HG03565 (cell line): ENCODE measurements around the gene LEMD1.

Experiments used
- ATAC-seq: cut with Tn5 transposase; IDR thresholded peaks from one replicate; pipeline ENCODE4 v1.9.1; 2021; ENCODE audit warnings: mild to moderate bottlenecking, moderate library complexity; ENCODE audit not compliant: unreplicated experiment

LEMD1 gene, protein sequence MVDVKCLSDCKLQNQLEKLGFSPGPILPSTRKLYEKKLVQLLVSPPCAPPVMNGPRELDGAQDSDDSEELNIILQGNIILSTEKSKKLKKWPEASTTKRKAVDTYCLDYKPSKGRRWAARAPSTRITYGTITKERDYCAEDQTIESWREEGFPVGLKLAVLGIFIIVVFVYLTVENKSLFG

DNA sequence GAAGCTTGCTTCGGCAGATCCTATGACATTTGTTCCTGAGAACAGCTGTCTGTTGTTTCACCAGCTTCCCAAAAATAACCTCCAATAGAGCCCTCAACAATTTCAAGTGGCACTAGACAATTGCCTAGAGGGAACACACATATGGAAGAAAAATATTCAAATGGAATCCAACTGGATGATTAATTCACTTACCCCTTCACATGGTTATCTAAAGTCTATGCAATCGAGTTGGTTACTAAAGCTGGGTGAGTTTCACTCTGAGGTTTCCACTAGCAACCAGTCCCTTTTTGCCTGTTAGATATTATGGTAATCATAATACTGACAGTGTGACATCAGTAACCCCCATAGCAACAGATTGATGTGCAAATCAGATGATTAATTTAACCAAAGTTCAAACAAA lies at the start of gene LEMD1:
TSS of gene LEMD1 (minus strand) at position 259 of the 400 bp plus-strand sequence. CDS start 1,520 bp downstream, outside the sequence.
- ATAC-seq: no peak

DNA sequence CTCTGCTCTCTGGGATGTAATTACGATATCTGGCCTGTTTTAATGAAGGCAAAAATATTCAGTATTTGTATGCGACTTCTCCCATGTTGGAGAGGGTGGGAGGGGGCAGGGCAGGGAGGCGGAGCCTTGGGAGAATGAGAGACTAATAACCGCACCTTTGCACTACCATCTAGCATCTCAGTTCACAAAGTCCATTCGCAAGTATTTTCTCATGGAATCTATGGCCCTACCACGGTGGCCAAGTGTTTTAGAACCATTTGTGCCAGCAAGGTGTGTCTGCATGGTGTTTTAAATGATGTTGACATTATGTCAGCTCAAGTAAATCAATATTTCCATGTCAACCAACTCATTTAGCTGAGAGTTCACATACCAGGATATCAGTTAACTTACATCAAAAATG lies 48.3 kb upstream of the LEMD1 start:
- ATAC-seq: no peak

DNA sequence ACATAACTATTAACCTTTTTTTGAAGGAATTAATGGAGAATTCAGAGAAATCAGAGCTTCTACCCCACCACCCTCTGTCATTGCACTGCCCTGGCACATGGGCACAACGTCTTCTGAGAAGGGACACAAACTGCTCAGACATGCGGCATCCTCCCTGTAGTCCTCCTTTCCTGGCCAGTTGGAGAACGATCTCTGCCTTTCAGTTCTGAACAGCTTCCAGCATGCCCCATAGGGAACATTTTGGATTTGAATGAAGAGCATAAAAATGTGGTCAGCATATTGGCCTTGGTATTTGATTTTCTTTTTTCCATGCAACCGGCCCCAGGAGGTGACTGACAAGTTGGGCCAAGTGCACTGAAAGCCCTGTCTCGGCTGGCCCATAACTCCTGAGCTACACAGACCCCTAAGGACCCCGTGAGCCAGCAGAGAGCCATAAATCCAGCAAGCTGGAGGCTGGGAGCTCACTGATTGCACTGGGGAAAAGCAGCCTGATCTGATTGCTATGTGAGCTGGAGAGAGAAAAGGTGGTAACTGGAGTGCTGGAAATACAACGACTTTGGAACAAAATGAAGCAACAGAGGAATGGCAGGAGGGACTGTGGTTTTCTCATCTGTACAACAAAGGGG lies 44.9 kb upstream of the LEMD1 start:
- ATAC-seq: no peak

DNA sequence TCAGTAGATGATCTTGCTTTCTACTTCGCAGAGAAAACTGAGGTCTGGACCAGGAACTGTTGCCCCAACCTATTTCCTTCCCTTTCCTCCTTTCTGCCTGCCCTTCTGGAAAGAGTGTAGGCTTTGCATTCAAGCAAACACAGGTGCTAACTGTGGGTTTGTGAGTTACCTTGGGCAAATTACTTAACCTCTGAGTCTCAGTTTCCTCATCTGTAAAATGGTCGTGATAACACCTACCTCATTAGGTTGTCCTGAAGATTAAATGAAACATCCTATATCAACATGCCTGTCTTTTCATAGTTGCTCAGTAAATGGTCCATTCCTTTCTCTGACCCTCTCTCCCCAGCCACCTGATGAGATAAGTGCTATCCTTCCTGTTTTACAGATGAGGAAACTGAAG lies 43.5 kb upstream of the LEMD1 start:
- no peak for ATAC-seq

DNA sequence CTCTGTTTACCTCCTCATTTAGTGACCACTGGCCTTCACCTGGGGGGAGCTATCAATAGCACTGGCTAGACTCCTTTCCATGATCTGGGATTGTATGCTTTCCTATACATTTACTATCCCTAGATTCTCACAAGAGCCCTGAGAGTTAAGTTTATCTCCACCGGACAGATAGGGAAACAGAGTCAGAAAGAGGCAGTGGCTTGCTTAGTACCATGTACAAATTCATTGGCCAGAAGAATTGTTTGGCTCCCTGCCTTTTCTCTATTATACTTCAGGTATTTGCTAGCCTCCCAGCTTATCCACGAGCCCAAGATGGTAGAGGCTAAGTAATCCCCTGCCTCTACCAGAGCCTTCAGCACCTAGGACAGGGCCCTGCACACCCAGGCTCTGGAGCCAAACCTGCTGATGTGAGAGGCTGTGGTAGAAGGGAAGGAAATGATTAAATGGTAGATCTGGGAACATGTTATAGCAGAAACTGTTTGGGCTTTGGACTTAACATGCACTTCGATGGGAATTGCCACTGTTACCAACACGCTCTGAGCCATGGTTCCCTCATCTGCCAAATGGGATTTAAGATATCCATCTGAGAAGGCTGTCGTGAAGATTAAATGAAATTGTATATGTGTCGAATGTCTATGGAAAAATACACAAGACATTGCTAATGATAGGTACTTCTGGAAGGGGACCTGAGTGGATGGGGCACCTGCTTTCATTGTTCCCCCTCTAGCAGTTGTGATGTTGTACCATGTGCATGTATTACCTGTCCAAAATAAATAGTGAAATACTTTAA lies 37.1 kb upstream of the LEMD1 start:
- no peak for ATAC-seq

DNA sequence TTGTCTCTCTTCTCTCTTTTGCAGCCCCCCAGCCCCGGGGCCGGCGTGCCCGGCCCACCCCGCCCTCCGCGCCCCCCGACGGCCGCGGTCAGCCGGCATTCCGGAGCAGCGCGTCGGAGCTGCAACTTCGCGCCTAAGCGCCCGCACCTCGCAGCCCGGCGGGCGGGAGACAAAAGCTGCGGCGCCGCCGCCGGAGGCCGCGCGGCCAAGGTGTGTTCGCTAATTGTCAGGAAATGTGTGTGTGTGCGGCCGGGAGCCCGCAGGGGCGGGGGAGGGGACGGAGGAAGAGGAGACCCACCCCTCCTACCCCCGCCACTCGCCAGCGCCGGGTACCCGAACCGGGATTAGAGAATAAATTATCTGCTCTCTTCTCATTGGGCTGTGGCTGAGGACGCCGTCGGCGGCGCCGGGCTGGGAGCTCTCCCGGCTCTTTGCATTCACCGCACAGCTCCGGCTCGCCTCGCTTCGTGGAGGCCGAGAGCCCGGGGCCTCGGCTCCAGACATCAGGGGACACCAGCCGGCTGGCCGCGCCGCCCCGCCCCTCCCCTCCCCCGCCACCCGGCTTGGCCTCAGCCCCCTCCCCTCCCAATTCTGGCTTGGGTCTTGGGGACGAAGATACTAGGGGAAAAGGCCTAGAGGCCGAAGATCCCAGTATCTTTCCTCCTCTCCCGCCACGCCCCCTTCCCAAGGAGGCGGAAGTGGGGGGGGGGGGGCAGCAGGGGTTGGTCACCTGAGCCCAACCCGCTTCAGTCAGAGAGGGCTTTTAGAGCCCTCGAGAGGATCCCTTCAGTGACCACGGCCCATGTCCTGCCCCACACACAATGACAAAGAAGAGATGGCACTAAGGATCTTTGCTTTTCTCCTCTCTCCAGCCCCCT lies 35.3 kb upstream of the LEMD1 start:
- no peak for ATAC-seq

DNA sequence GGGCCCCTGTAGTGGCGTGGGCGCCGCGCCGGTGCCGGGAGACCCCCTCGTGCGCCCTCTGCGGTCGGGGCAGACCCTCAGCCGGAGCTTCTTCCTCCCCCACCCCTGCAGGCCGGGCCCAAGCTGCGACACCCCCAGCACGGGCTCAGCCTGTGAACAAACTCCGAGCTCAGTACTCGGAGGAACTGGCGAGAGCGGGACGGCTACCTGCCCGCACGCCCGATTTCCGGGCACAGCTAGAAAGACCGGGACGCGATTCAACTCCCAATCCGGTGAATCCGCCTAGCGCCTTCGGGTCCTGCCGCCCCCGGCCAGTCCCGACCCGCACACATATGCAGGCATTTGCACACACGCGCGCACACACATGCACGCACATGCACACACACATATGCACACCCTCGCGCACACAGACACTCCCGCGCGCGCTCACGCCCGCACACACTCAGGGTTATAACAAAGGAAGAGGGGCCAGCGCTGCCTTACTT lies 34.6 kb upstream of the LEMD1 start:
- ATAC-seq: no peak

DNA sequence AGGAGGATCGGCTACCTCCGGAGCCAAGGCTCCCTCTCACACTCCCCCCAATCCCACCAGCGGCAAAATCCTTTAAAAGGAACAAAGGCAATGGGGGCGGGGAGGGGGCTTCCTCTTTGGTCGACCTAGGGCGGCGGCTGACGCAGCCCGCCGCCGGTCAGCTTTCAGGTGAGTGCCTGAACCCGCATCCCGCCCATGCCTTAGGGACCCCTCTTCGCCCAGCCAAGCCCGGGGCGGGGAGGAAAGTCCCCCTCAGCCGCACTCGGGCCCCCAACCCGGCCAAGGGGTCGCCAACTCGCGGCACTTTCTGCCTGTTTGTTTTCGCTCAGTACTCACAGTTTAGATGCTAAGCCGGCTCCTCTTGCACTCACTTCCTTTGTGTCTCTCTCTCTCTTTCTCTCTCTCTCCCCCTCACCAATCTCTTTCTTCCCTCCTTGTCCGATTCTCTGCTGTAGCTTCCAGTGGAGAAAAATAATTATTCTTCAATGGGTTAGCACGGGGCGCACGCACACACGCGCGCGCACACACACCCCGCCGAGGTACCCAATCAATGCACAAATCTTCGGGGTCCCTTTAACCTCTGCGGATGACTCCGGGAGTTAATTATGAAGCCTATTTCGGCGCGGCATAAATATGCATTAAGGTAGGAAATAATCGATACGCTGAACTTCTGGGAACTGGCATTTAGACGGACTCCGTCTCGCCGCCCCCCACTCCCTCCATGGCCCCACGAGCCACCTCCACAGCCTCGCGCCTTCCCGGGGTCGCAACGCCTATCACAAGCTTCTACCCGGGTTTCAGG lies 33.9 kb upstream of the LEMD1 start, which contains the start of gene BLACAT1:
TSS of gene BLACAT1 (minus strand) at position 465 of the 802 bp plus-strand sequence.
- no peak for ATAC-seq

DNA sequence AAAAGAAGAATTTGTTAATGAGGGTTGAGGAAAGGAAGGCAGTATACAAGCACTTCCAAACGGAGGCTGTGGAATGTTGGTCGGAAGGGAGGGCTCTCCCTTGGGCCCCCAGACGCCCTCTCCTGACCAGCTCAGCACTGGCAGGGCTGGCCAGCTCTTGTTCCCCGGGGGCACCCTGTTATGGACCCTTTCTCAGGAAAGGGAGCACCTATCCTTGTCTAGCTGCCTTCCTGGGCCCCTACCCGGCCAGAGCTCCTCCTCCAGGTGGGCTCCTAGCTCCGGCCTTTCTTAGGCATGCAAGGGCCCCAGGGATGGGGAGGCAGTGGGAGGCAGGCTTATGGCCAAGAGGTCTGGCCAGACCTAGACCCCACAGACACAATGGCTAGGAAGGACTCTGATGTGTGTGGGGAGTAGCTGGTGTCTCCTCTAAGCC lies 33.1 kb upstream of the LEMD1 start:
- ATAC-seq: no peak

DNA sequence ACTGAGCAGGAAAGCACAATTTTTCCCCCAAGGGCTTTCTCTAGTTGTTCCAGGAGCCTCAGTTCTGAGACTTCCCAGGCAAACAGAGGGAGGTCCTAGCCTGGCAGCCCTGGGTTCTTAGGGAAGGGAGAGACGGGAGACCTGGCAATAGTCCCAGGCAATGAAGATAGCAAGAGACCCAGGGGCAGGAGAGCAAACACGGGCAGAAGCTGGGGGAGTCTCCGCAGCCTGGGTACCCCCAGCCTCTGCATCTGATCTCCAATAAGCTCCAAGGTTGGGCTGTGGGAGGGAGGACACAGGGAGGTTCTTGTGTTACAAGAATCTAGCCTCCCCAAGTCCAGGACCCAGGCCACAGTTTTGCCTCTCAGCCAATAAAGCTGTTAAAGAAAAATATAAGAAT lies 31.6 kb upstream of the LEMD1 start:
- ATAC-seq: no peak

DNA sequence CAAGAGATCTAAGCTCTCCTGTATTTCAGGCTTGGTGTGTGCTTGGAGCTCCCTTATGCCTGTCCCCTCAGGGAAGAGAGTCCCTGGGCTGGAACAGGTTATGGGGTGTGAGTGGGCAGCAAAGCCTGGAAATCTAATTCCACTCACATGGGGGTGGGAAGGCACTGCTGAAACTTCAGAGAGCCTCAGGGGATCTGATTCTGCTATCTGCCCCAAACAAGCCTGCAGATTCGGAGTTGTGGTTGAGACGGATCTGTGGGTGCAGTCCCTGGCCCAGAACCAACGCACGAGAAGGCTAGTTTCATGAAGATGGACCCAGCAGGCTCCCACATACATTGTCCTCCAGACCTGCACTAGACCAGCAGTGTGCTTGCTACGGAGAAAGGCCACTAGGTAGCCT lies 31.1 kb upstream of the LEMD1 start:
- ATAC-seq: no peak

DNA sequence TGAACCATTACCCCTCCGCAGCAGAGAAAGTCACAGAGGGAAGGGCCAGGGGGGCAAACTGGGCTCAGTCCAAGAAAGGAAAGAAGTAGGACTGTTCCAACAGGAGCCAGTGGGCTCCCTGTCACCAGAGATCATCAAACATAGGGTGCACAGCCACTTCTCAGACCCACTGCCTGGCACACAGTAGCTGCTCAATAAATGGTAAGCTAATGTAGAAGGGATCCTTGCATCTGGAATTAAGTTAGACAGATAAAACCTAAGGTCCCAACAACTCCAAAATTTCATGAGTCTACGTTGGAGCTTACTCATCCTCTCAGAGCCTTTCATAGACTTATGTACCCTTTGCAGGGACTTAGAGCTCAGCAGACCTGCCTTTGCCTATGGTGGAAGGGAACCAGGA lies 30.5 kb upstream of the LEMD1 start:
- ATAC-seq: no peak

DNA sequence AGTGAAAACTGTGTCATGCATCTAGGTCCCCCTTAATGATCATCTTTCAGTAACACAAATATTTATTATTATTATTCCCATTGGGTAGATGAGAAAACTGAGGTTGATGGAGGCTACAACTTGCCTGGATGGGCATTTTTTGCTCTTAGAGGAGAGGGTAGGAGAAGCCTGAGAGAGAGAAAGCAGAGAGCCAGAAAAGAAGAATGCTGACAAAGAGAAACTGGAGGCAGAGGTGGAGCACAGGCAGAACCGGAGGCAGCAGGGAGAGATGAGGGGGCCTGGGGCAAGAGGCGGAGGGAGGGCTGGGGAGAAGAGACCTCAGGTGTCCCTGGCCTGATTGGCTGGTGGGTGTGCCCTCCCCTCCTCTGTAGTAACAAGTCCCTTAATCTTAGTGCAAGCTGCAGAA lies 29.9 kb upstream of the LEMD1 start:
- no peak for ATAC-seq

DNA sequence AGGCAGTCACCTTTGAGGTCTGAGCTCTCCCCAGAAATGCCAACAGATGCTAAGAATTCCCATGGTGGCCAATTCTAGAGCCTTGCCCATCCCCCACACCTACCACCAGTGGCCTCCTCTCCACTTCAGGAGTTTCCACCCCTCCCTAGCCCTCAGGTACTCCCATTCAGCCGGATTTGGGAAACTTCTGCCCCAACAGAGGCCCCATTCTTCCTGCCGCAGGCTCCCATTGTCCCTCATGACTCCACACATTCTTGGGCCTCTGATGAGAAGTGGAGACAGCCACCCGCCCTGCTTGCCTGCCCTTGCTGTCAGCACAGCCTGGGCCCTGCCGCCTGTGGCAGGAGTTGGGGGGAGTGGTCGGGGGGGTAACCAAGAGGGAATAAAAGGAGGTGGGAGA lies 29.3 kb upstream of the LEMD1 start:
- no peak for ATAC-seq

DNA sequence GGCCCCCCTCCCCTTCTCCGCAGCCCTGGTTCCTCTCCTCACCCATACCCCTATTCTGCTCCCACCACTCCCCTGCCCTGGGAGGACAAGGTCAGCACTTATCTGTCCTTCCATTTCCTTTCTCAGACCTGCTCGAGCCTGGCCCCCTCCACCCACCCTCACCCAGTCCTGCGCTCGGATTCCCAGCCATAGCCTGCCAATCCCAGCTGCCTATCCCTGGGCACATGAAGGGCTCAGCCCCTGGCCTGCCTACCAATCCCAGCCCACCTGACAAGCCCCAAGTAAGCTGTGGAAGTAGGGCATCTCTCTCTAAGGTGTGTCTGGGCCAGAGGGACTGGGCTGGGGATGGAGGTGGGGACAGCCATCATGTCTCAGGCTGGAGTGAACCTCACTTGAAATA lies 28.6 kb upstream of the LEMD1 start:
- ATAC-seq: no peak

DNA sequence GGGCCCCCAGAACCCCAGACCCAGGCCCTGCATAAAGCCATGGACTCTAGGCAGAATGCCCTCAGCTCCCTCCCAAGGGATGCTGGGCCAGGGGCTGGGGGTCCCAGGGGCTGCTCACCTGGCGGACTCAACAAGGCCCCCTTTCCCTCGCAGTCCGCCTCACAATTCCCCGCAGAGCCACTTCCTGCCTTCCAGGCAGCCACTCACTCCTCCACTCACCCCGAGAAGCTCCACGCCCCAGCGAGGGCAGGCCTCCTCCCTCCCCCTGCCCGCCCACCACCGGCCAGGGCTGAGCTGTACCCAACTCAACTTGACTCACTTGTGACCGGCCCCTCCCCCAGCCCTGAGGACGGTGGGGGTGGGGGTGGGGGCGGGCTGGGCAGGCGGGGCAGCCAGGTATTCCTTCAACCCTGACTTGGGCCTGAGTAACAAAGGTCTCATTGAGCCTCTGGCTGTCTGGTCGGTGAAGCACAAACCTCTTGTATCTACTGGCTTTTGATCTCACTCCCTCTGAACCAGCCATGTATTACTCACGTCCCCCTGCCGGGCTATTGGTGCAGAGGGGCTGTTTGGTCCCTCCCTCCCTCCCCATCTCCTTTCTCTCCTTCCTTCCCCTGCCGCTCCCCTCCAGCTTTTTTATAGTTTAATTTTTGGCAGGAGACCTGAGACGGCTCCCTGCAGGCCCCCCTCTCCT lies 28.0 kb upstream of the LEMD1 start:
- no peak for ATAC-seq

DNA sequence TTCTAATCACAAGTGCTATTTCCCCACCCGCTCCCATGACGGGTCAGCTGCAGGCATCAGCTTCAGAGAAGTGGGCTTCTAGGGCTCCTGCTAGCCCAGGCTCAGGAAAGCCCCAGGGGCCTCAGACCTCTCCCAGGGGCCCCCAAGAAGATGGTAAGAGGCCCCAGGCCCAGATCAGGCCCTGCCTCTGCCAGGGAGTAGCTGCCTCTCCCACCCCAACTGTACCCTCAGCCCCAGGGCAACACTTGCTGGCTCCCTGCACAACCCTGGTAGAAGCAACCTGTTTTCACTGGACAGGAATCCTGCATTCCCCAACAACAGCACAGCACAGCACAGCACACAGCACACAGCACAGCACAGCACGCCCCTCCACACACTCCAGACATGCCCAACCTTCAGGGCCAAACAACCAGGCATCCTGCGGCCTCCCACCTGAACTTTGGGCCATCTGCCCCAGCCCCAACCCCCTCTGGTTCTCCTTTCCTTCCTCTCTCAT lies 27.4 kb upstream of the LEMD1 start:
- no peak for ATAC-seq

DNA sequence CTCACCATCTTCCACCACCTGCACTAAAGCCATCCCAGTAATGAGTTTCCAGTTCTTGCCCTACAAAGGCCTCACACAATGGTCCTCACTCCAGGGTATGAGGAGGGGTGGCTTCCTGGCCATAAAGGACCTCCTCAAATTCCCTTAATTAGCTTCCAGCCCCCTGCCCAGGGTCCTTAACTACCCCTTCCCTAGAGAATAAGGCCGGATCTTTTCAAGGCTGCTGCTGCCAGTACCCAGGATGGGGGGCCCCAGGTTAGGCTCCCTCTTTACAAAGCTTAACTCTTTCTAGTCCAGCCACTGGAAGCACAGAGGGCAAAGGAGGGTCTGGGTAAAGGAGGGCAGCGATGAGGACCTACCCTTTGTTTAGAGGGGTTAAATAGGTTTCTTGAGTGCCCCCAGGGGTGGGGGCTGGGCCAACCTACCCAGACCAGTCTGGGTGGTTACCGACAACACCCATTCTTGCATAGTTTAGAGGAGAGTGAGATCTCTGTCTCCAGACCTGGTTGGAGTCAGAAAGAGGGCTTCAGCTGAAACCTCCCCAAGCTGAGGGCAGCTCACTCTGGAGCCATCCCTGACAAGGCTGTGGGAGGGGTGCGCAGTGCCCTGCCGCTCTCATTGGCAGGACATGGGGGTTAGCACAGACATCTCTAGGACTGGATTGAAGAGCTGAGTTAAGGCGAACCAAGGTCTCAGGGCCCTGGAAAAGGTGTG lies 26.8 kb upstream of the LEMD1 start:
- no peak for ATAC-seq
